Esophagus muscularis mucosa (tissue), 3 donors: ENCODE measurements around the gene ASTE1.

Experiments used
- CTCF ChIP-seq, 3 experiments: fragments of 200-600 bp in 2 of 3; fragments of 450-650 bp in 1 of 3; sonication (generic) in 2 of 3; IDR thresholded peaks; one replicate each; pipeline ENCODE4 v1.5.1; 2017 to 2019; ENCODE audit warnings: antibody characterized with exemption in 3 of 3, mild to moderate bottlenecking in 2 of 3, moderate library complexity in 1 of 3
- POLR2A ChIP-seq: fragments of 450-650 bp; IDR thresholded peaks from one replicate; pipeline ENCODE4 v1.6.1; 2017; ENCODE audit warnings: antibody characterized with exemption, moderate library complexity, mild to moderate bottlenecking, low read depth

- TF ChIP-seq CTCF (IDR thresholded peaks at IDR 0.05): no peak
- no peak for TF ChIP-seq POLR2A
These were observed 25.6 kb downstream of the ASTE1 start for GRCh38 chr3:131001071-131001470.
